HepG2 (cell line): Measurements from ENCODE around the gene XXYLT1. TPM values are rescaled to one million over a fixed set of nuclear protein-coding genes. Genes with fewer than 3 reads are reported as not detected.

Experiments used
- CEBPG ChIP-seq: IDR thresholded peaks from 2 replicates; pipeline ENCODE4 v1.6.1; 2016
- EHMT2 ChIP-seq: fragments of 200-600 bp; sonication (generic); IDR thresholded peaks from 2 replicates; pipeline ENCODE4 v1.7.0; 2017; ENCODE audit warnings: antibody characterized with exemption, low read depth, low read length, borderline replicate concordance
- GABPB1 ChIP-seq: IDR thresholded peaks from 2 replicates; pipeline ENCODE4 v1.6.1; 2016; ENCODE audit warnings: mild to moderate bottlenecking, missing genetic modification reagents, moderate library complexity, missing compliant biosample characterization
- HMG20A ChIP-seq: IDR thresholded peaks from 2 replicates; pipeline ENCODE4 v1.6.1; 2016; ENCODE audit warnings: borderline replicate concordance
- HNRNPUL1 ChIP-seq: fragments of 200-400 bp; formaldehyde crosslinking; IDR thresholded peaks from 2 replicates; pipeline ENCODE4 v1.6.1; 2017; ENCODE audit warnings: low read depth, mild to moderate bottlenecking, low read length, moderate library complexity
- KAT7 ChIP-seq: IDR thresholded peaks from 2 replicates; pipeline ENCODE4 v1.6.1; 2018; ENCODE audit warnings: borderline replicate concordance, missing compliant biosample characterization
- KDM5B ChIP-seq: sonication (generic); formaldehyde crosslinking; IDR thresholded peaks from 2 replicates; pipeline ENCODE4 v1.4.0; 2020; ENCODE audit warnings: missing genetic modification reagents, mild to moderate bottlenecking, borderline replicate concordance
- KLF11 ChIP-seq: IDR thresholded peaks from 2 replicates; pipeline ENCODE4 v1.6.1; 2016; ENCODE audit warnings: missing compliant biosample characterization
- TBL1XR1 ChIP-seq: fragments of 150-350 bp; IDR thresholded peaks from 2 replicates; pipeline ENCODE4 v1.6.1; 2014; ENCODE audit warnings: borderline replicate concordance, low read length; ENCODE audit not compliant: partially characterized antibody
- TEAD3 ChIP-seq: optimal IDR thresholded peaks from 2 replicates; pipeline ENCODE3; 2016; ENCODE audit warnings: borderline replicate concordance
- TMF1 ChIP-seq: sonication (generic); formaldehyde crosslinking; IDR thresholded peaks from 2 replicates; pipeline ENCODE4 v1.8.1; 2022; ENCODE audit warnings: low read depth, missing genetic modification reagents
- YY1 ChIP-seq: IDR thresholded peaks from 2 replicates; pipeline ENCODE4 v1.6.1; 2011; ENCODE audit warnings: low read length, low read depth, moderate library complexity, mild to moderate bottlenecking; ENCODE audit not compliant: insufficient read depth, insufficient replicate concordance
- ZNF225 ChIP-seq: sonication (generic); formaldehyde crosslinking; IDR thresholded peaks from 2 replicates; pipeline ENCODE4 v1.4.0; 2020; ENCODE audit warnings: mild to moderate bottlenecking, missing genetic modification reagents
- ZNF263 ChIP-seq: sonication (generic); formaldehyde crosslinking; IDR thresholded peaks from 2 replicates; pipeline ENCODE4 v1.4.0; 2020; ENCODE audit warnings: missing genetic modification reagents
- ZNF552 ChIP-seq: sonication (generic); formaldehyde crosslinking; IDR thresholded peaks from 2 replicates; pipeline ENCODE4 v1.9.0; 2022; ENCODE audit warnings: missing genetic modification reagents, mild to moderate bottlenecking, borderline replicate concordance
- ZNF761 ChIP-seq: sonication (generic); formaldehyde crosslinking; conservative IDR thresholded peaks from 2 replicates; pipeline ENCODE4 v1.4.0; 2020; ENCODE audit warnings: mild to moderate bottlenecking, missing genetic modification reagents
- ZSCAN9 ChIP-seq: IDR thresholded peaks from 2 replicates; pipeline ENCODE4 v1.6.1; 2016; ENCODE audit warnings: borderline replicate concordance
- polyA plus RNA-seq, 8 experiments: library from polyadenylated mRNA; depleted of rRNA in 3 of 8; stranded (reverse) in 7 of 8; unstranded in 1 of 8; fragments of >200 nt; fragmentation: Illumina TruSeq in 4 of 8; extraction: Trizol in 4 of 8; gene quantifications; 2 replicates each; pipeline versions ENCODE4 v1.2.1 to v1.2.3, GENCODE V29; 2011 to 2016; ENCODE audit warnings: low read depth in 4 of 8, missing spikeins in 1 of 8, mixed read lengths in 1 of 8; ENCODE audit not compliant: insufficient read depth in 1 of 8
- total RNA-seq, 5 experiments: library from RNA; depleted of rRNA; stranded (reverse); fragments of >200 nt; fragmentation: Illumina TruSeq; extraction: Trizol; gene quantifications; 2 replicates each; pipeline ENCODE4 v1.2.3, GENCODE V29; 2016; ENCODE audit warnings: low read depth in 1 of 5
- TF ChIP-seq, protein P1 (sequence below): sonication (generic); formaldehyde crosslinking; IDR thresholded peaks from 2 replicates; pipeline ENCODE4 v1.4.0; 2020; ENCODE audit warnings: mild to moderate bottlenecking, missing genetic modification reagents, borderline replicate concordance
- TF ChIP-seq, protein P2 (sequence below), 2 experiments: sonication (generic) in 1 of 2; formaldehyde crosslinking in 1 of 2; IDR thresholded peaks; 2 replicates each; pipeline versions ENCODE4 v1.4.0 to v1.6.1; 2018 to 2020; ENCODE audit warnings: missing genetic modification reagents in 2 of 2, borderline replicate concordance in 1 of 2, low read depth in 1 of 2, mild to moderate bottlenecking in 1 of 2, missing biosample characterization in 1 of 2

XXYLT1 gene
- total and polyA plus RNA-seq, 2 of the 13 experiments (the other 11 are each of a cell fraction or from before 2014, with no cell fraction given) = 17.7 to 19.0 TPM

DNA sequence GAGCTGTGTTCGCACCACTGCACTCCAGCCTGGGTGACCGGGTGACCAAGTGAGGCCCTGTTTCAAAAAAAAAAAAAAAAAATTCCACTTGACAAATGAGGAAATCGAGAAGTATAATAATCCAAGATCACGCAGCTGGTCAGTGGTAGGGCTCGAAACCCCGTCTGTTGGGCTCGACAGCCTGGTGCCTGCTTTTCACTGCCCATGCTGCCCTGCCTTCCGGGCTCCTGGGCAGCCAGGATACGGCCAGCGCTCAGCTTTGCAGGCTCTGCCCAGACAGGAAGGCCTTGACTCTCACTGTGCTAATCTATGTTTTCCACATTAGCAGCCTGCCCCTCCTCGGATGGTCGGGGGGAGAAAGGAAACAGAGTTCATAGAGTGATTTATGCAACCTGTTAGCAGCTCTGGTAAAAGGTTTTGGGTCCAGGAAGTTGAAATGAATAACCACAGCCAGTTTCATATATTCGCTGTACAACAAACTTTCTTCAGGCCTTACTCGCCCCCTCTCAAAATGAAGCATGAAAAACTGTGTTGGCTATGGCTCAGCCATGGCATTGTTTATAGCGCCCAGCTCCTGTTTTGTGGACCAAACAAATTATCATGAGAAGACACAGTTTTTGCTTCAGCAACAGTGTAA is 108.8 kb downstream of the XXYLT1 start (continued):
- TF ChIP-seq EHMT2 (no peak), KAT7 (CRISPR knock-in tag) (peak; percentile 64; the same call in 1 of the 2 replicates), ZNF225 (CRISPR knock-in tag) (peak; percentile 58; the same call in 1 of the 2 replicates), KDM5B (peak; percentile 67; the same call in 1 of the 2 replicates), CEBPG (CRISPR knock-in tag) (peak; percentile 90), TBL1XR1 (peak; percentile 22), ZNF761 (CRISPR knock-in tag) (0 out of 2 replicates have a peak, but pooled peaks have one; percentile 35), TMF1 (CRISPR knock-in tag) (0 out of 2 replicates have a peak, but pooled peaks have one; percentile 38), ZNF263 (CRISPR knock-in tag) (0 out of 2 replicates have a peak, but pooled peaks have one; percentile 48), YY1 (peak; percentile 58), HMG20A (CRISPR knock-in tag) (peak; percentile 80; the same call in 1 of the 2 replicates), HNRNPUL1 (no peak), TEAD3 (peak; percentile 82), ZNF552 (CRISPR knock-in tag) (peak; percentile 41; the same call in 1 of the 2 replicates), ZSCAN9 (CRISPR knock-in tag) (peak; percentile 92), KLF11 (CRISPR knock-in tag) (no peak), GABPB1 (CRISPR knock-in tag) (peak; percentile 85)
- TF ChIP-seq, protein P1, sequence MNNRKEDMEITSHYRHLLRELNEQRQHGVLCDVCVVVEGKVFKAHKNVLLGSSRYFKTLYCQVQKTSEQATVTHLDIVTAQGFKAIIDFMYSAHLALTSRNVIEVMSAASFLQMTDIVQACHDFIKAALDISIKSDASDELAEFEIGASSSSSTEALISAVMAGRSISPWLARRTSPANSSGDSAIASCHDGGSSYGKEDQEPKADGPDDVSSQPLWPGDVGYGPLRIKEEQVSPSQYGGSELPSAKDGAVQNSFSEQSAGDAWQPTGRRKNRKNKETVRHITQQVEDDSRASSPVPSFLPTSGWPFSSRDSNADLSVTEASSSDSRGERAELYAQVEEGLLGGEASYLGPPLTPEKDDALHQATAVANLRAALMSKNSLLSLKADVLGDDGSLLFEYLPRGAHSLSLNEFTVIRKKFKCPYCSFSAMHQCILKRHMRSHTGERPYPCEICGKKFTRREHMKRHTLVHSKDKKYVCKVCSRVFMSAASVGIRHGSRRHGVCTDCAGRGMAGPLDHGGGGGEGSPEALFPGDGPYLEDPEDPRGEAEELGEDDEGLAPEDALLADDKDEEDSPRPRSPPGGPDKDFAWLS (CRISPR knock-in tag) = no peak
- TF ChIP-seq, protein P2, sequence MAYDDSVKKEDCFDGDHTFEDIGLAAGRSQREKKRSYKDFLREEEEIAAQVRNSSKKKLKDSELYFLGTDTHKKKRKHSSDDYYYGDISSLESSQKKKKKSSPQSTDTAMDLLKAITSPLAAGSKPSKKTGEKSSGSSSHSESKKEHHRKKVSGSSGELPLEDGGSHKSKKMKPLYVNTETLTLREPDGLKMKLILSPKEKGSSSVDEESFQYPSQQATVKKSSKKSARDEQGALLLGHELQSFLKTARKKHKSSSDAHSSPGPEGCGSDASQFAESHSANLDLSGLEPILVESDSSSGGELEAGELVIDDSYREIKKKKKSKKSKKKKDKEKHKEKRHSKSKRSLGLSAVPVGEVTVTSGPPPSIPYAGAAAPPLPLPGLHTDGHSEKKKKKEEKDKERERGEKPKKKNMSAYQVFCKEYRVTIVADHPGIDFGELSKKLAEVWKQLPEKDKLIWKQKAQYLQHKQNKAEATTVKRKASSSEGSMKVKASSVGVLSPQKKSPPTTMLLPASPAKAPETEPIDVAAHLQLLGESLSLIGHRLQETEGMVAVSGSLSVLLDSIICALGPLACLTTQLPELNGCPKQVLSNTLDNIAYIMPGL (CRISPR knock-in tag; IDR thresholded peaks at IDR 0.05; ENCODE audit: borderline replicate concordance in 1 of 2, low read depth in 1 of 2) = peak; percentile 59 to 72; a peak in 2 of 4 replicates
